GM21786 (cell line): ENCODE measurements around the gene TUFT1.

Experiments
- ATAC-seq: cut with Tn5 transposase; IDR thresholded peaks from one replicate; pipeline ENCODE4 v1.9.1; 2021; ENCODE audit not compliant: unreplicated experiment

The TUFT1 gene

GRCh38 chr1:151540021-151540981 is at the start of gene TUFT1:
Gene TUFT1, plus strand, starts transcription at chr1:151540309. Its CDS starts 58 bp downstream, at chr1:151540367.
- ATAC-seq, result peak; percentile 91

GRCh38 chr1:151491641-151492040 is 48.5 kb upstream of the TUFT1 start:
- no peak for ATAC-seq

- no peak for ATAC-seq
These were observed 48.0 kb upstream of the TUFT1 start for GRCh38 chr1:151492120-151492519.

- no peak for ATAC-seq
These were observed 47.1 kb upstream of the TUFT1 start for GRCh38 chr1:151493042-151493441.

GRCh38 chr1:151494741-151495281 is 45.3 kb upstream of the TUFT1 start:
- ATAC-seq, result no peak

GRCh38 chr1:151495316-151495715 is 44.8 kb upstream of the TUFT1 start:
- no peak for ATAC-seq

- no peak for ATAC-seq
These were observed 40.7 kb upstream of the TUFT1 start for GRCh38 chr1:151499365-151499764.

- no peak for ATAC-seq
These were observed 40.2 kb upstream of the TUFT1 start for GRCh38 chr1:151499930-151500329.

GRCh38 chr1:151501474-151501873 is 38.6 kb upstream of the TUFT1 start:
- ATAC-seq, result no peak

GRCh38 chr1:151502035-151502700 is 37.9 kb upstream of the TUFT1 start:
- ATAC-seq, result no peak

GRCh38 chr1:151502859-151503780 is 37.0 kb upstream of the TUFT1 start:
- ATAC-seq, result no peak

GRCh38 chr1:151504252-151504651 is 35.9 kb upstream of the TUFT1 start:
- ATAC-seq, result no peak

GRCh38 chr1:151504759-151505158 is 35.4 kb upstream of the TUFT1 start:
- no peak for ATAC-seq

GRCh38 chr1:151508833-151509232 is 31.3 kb upstream of the TUFT1 start:
- no peak for ATAC-seq

GRCh38 chr1:151509350-151510019 is 30.6 kb upstream of the TUFT1 start:
- no peak for ATAC-seq

GRCh38 chr1:151510020-151510405 is 30.1 kb upstream of the TUFT1 start:
- ATAC-seq, result no peak

GRCh38 chr1:151510614-151510956 is 29.5 kb upstream of the TUFT1 start:
- ATAC-seq, result no peak

- ATAC-seq, result peak; percentile 73
These were observed 29.0 kb upstream of the TUFT1 start, which contains the start of gene CGN for GRCh38 chr1:151510957-151511635. Gene CGN, plus strand, starts transcription at chr1:151511387. Its CDS starts 7,133 bp downstream, at chr1:151518520.

- ATAC-seq, result no peak
These were observed 28.4 kb upstream of the TUFT1 start for GRCh38 chr1:151511636-151512215.
